PC-3 (cell line): ENCODE results near the gene HMGXB4. TPM values are rescaled to one million over a fixed set of nuclear protein-coding genes. Genes with fewer than 3 reads are reported as not detected.

Source experiments
- ATAC-seq: fragments of 200-7000 bp; cut with Tn5 transposase; 2 replicates; pipeline ENCODE4 v1.9.1; 2020; ENCODE audit warnings: mild to moderate bottlenecking, moderate library complexity
- BruUV-seq: library from RNA; stranded (reverse); fragments of 400-500 nt; replicated peaks from 2 replicates; lab custom pipeline; 2021; lab: Mats Ljungman, UMichigan
- CTCF ChIA-PET: fragments of 300-600 bp; sonication (Branson Sonifier 250); formaldehyde crosslinking; loops from one replicate; lab custom pipeline; 2022; ENCODE audit warnings: antibody characterized with exemption; lab: Charles Lee
- POLR2A ChIA-PET: fragments of 300-600 bp; sonication (Branson Sonifier 250); formaldehyde crosslinking; loops from one replicate; lab custom pipeline; 2022; ENCODE audit warnings: antibody characterized with exemption; ENCODE audit not compliant: unreplicated experiment; lab: Charles Lee
- DNase-seq: peaks from one replicate; pipeline ENCODE4 v3.0.0-alpha.2; 2015
- H2AFZ ChIP-seq: fragments of 300-600 bp; sonication (generic); 2 replicates; pipeline ENCODE4 v1.6.0; 2016; ENCODE audit warnings: antibody characterized with exemption, low read length
- H3F3A ChIP-seq: fragments of 300-600 bp; sonication (generic); one replicate; pipeline ENCODE4 v1.6.0; 2017; ENCODE audit warnings: antibody characterized with exemption, low read length, control low read depth, mild to moderate bottlenecking; ENCODE audit not compliant: unreplicated experiment
- H3K27ac ChIP-seq: fragments of 300-600 bp; sonication (generic); 2 replicates; pipeline ENCODE4 v1.5.1; 2016; ENCODE audit warnings: mild to moderate bottlenecking, low read length
- H3K27me3 ChIP-seq: fragments of 300-600 bp; sonication (generic); 2 replicates; pipeline ENCODE4 v1.6.1; 2016; ENCODE audit warnings: low read length, mixed read lengths
- H3K36me3 ChIP-seq: fragments of 300-600 bp; sonication (generic); 2 replicates; pipeline ENCODE4 v1.6.1; 2016; ENCODE audit warnings: low read depth, mixed run types, low read length, mixed read lengths
- H3K4me1 ChIP-seq: fragments of 300-600 bp; sonication (generic); 2 replicates; pipeline ENCODE4 v1.5.1; 2016; ENCODE audit warnings: low read length; ENCODE audit not compliant: insufficient read depth
- H3K4me2 ChIP-seq: fragments of 300-600 bp; sonication (generic); 2 replicates; pipeline ENCODE4 v1.6.0; 2016; ENCODE audit warnings: low read length
- H3K4me3 ChIP-seq: fragments of 300-600 bp; sonication (generic); 2 replicates; pipeline ENCODE4 v1.5.1; 2016; ENCODE audit warnings: mild to moderate bottlenecking, low read length, mixed read lengths
- H3K79me2 ChIP-seq: fragments of 300-600 bp; sonication (generic); 2 replicates; pipeline ENCODE4 v1.6.1; 2017; ENCODE audit warnings: low read length, mixed read lengths
- H3K9ac ChIP-seq: fragments of 300-600 bp; sonication (generic); 2 replicates; pipeline ENCODE4 v1.6.0; 2016; ENCODE audit warnings: mild to moderate bottlenecking, low read length
- H3K9me2 ChIP-seq: fragments of 300-600 bp; sonication (generic); replicated peaks from 2 replicates; pipeline ENCODE4 v1.6.1; 2016; ENCODE audit warnings: mixed run types, low read length, mixed read lengths
- H3K9me3 ChIP-seq: fragments of 300-600 bp; sonication (generic); 2 replicates; pipeline ENCODE4 v1.6.1; 2016; ENCODE audit warnings: low read length, mixed read lengths
- H4K20me1 ChIP-seq: fragments of 300-600 bp; sonication (generic); 2 replicates; pipeline ENCODE4 v1.6.1; 2016; ENCODE audit warnings: low read length, mixed read lengths
- EZH2 ChIP-seq: fragments of 300-600 bp; sonication (generic); IDR thresholded peaks from one replicate; pipeline ENCODE4 v1.6.1; 2017; ENCODE audit warnings: antibody characterized with exemption, mild to moderate bottlenecking, low read length; ENCODE audit not compliant: unreplicated experiment
- EZH2phosphoT487 ChIP-seq: fragments of 300-600 bp; sonication (generic); IDR thresholded peaks from 2 replicates; pipeline ENCODE4 v1.6.1; 2018; ENCODE audit warnings: mild to moderate bottlenecking, antibody characterized with exemption, low read length, borderline replicate concordance
- intact Hi-C: fragments of 100-400 bp; cut with micrococcal nuclease; formaldehyde crosslinking; loops from 2 replicates; pipeline ENCODE4 v1.9.0; 2023
- total RNA-seq: library from RNA; depleted of rRNA; stranded (reverse); fragments of >200 nt; gene quantifications from 2 replicates; pipeline ENCODE4 v1.2.3, GENCODE V29; 2014
- TF ChIP-seq, protein P1 (sequence below): fragments of 300-600 bp; sonication (generic); conservative IDR thresholded peaks from 2 replicates; pipeline ENCODE4 v1.5.1; 2017; ENCODE audit warnings: antibody characterized with exemption, low read depth, mild to moderate bottlenecking, low read length

HMGXB4 gene
- total RNA-seq, 1 experiment from 2014 or later, result 12.9 TPM

GRCh38 chr22:35333220-35333619 lies 75.9 kb downstream of the HMGXB4 start:
- TF ChIP-seq, protein P1, sequence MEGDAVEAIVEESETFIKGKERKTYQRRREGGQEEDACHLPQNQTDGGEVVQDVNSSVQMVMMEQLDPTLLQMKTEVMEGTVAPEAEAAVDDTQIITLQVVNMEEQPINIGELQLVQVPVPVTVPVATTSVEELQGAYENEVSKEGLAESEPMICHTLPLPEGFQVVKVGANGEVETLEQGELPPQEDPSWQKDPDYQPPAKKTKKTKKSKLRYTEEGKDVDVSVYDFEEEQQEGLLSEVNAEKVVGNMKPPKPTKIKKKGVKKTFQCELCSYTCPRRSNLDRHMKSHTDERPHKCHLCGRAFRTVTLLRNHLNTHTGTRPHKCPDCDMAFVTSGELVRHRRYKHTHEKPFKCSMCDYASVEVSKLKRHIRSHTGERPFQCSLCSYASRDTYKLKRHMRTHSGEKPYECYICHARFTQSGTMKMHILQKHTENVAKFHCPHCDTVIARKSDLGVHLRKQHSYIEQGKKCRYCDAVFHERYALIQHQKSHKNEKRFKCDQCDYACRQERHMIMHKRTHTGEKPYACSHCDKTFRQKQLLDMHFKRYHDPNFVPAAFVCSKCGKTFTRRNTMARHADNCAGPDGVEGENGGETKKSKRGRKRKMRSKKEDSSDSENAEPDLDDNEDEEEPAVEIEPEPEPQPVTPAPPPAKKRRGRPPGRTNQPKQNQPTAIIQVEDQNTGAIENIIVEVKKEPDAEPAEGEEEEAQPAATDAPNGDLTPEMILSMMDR, result no peak
- TF ChIP-seq EZH2phosphoT487 (no peak), EZH2 (no peak)
- no peak overlapping the region for H3K27ac ChIP-seq
- no peak for ATAC-seq
- no peaks in the 10 kb centered on the region for H3F3A ChIP-seq
- intact Hi-C loops, result no loop called here
- no peak overlapping the region for H3K4me3 ChIP-seq
- H3K9me3 ChIP-seq, result no peaks in the 10 kb centered on the region
- no peaks in the 10 kb centered on the region for H3K27me3 ChIP-seq
- no peaks in the 10 kb centered on the region for H3K4me1 ChIP-seq
- H3K9me2 ChIP-seq, result no peaks in the 10 kb centered on the region
- ChIA-PET POLR2A (no interaction called here), CTCF (no interaction called here)
- H3K36me3 ChIP-seq, result no peaks in the 10 kb centered on the region
- no peak overlapping the region for H3K9ac ChIP-seq
- no TSS peak for BruUV-seq
- H3K4me2 ChIP-seq, result no peak overlapping the region
- no peaks in the 10 kb centered on the region for H3K79me2 ChIP-seq
- no peaks in the 10 kb centered on the region for H4K20me1 ChIP-seq
- H2AFZ ChIP-seq, result no peak overlapping the region
- no peak for DNase-seq

GRCh38 chr22:35334004-35334403 lies 76.7 kb downstream of the HMGXB4 start:
- DNase-seq (no peak), ATAC-seq (no peak)
- Histone ChIP-seq H3K4me2 (no peak overlapping the region), H3K9ac (no peak overlapping the region), H3K79me2 (no peaks in the 10 kb centered on the region), H2AFZ (no peak overlapping the region), H3K36me3 (no peaks in the 10 kb centered on the region), H3K27me3 (no peaks in the 10 kb centered on the region), H3K9me2 (no peaks in the 10 kb centered on the region), H3K4me1 (no peaks in the 10 kb centered on the region), H4K20me1 (no peaks in the 10 kb centered on the region), H3K4me3 (no peak overlapping the region), H3K9me3 (no peaks in the 10 kb centered on the region), H3K27ac (no peak overlapping the region), H3F3A (no peaks in the 10 kb centered on the region)
- CTCF ChIA-PET, result no interaction called here
- no TSS peak for BruUV-seq
- TF ChIP-seq EZH2, result no peak
- POLR2A ChIA-PET, result no interaction called here
- intact Hi-C loops, result no loop called here

GRCh38 chr22:35335468-35335867 lies 78.2 kb downstream of the HMGXB4 start:
- no peaks in the 10 kb centered on the region for H3K9me3 ChIP-seq
- no peak for TF ChIP-seq EZH2phosphoT487
- TF ChIP-seq, protein P1, result no peak
- no peak for TF ChIP-seq EZH2
- H3K9ac ChIP-seq, result no peak overlapping the region
- H3K4me3 ChIP-seq, result no peak overlapping the region
- no peaks in the 10 kb centered on the region for H3F3A ChIP-seq
- CTCF ChIA-PET, result no interaction called here
- no TSS peak for BruUV-seq
- POLR2A ChIA-PET, result no interaction called here
- no peaks in the 10 kb centered on the region for H3K36me3 ChIP-seq
- H3K4me1 ChIP-seq, result no peaks in the 10 kb centered on the region
- H3K27ac ChIP-seq, result no peak overlapping the region
- no peaks in the 10 kb centered on the region for H3K9me2 ChIP-seq
- ATAC-seq, result no peak
- DNase-seq, result no peak
- H2AFZ ChIP-seq, result no peak overlapping the region
- intact Hi-C loops, result no loop called here
- H3K79me2 ChIP-seq, result no peaks in the 10 kb centered on the region
- H3K4me2 ChIP-seq, result no peak overlapping the region
- no peaks in the 10 kb centered on the region for H3K27me3 ChIP-seq
- no peaks in the 10 kb centered on the region for H4K20me1 ChIP-seq
